ENCODE measurements around the gene NAA80.

Gene NAA80

GRCh38 chr3:50256978-50257890 is 42.0 kb downstream of the NAA80 start:
- in situ Hi-C loops (cut with MboI; ENCODE audit: low sequenced_read_pairs, unreplicated experiment), result no loop called here
- TF ChIP-seq CTCF (IDR thresholded peaks at IDR 0.05; ENCODE audit: borderline replicate concordance, control extremely low read depth, extremely low read depth, insufficient read depth, missing control alignments), result no peak
- no peak for DNase-seq (ENCODE audit: low spot score)

- no peak for DNase-seq (ENCODE audit: low spot score)
- in situ Hi-C loops (cut with MboI; ENCODE audit: low sequenced_read_pairs, unreplicated experiment), result no loop called here
These were observed 44.0 kb downstream of the NAA80 start for GRCh38 chr3:50255251-50255615.

DNA sequence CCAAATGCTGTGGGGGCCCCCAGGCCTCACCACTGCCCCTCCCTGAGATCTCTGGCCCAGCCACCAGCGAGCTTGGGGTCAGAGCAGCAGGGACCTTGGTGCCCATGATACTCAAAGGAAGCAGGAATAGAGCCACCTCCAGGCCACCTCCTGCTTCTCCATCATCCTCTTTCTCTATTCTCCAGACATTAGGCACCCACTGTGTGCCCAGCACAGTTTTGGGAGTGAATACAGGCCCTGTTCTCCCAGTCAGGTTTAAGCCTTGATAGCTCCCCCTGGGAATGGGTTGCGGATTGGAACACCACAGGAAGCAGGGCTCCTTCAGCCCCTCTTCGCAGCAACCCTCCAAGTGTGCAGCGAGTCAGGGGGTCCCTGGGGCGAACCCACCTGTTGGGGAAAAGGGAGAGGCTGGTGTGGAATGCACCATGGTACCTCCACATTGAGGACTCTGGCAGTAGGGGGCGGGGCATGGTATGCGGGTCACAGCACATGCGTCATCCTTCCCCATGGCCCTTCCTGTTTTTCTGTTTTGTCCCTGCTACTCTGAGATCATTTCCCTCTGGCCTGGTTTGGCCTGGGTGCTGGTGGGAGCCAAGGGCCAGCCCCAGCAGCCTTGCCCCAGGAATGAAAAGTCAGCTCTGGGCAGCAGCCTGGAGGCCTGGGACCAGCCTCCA is 44.5 kb downstream of the NAA80 start:
- TF ChIP-seq CTCF (IDR thresholded peaks at IDR 0.05; ENCODE audit: borderline replicate concordance, control extremely low read depth, extremely low read depth, insufficient read depth, missing control alignments), result no peak
- in situ Hi-C loops (cut with MboI; ENCODE audit: low sequenced_read_pairs, unreplicated experiment), result no loop called here
- DNase-seq (ENCODE audit: low spot score), result no peak

More at GRCh38 chr3:50255251-50255615, 44.0 kb downstream of the NAA80 start:
- TF ChIP-seq CTCF (IDR thresholded peaks at IDR 0.05; ENCODE audit: borderline replicate concordance, control extremely low read depth, extremely low read depth, insufficient read depth, missing control alignments), result no peak

GRCh38 chr3:50251220-50251619 is 48.0 kb downstream of the NAA80 start:
- in situ Hi-C loops (cut with MboI; ENCODE audit: low sequenced_read_pairs, unreplicated experiment), result no loop called here
- no peak for DNase-seq (ENCODE audit: low spot score)
- TF ChIP-seq CTCF (IDR thresholded peaks at IDR 0.05; ENCODE audit: borderline replicate concordance, control extremely low read depth, extremely low read depth, insufficient read depth, missing control alignments), result no peak

DNA sequence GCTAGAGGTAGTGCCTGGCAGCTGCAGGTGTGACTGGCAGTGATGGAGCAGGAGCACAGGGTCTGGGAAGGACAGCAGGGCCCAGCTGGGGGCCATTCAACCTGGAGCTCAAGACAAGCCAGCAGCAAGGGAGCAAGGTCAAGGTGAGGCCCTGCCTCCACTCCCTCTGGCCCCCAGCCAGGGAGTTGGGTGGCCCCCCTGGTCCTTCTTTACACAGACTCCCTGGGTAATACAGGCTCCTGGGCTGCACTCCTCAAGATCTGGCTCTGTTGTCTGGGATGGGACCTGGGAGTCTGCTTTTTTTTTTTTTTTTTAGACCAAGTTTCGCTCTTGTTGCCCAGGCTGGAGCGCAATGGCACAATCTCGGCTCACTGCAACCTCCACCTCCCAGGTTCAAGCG is 48.7 kb downstream of the NAA80 start:
- no peak for DNase-seq (ENCODE audit: low spot score)
- no peak for TF ChIP-seq CTCF (IDR thresholded peaks at IDR 0.05; ENCODE audit: borderline replicate concordance, control extremely low read depth, extremely low read depth, insufficient read depth, missing control alignments)
- in situ Hi-C loops (cut with MboI; ENCODE audit: low sequenced_read_pairs, unreplicated experiment), result no loop called here

DNA sequence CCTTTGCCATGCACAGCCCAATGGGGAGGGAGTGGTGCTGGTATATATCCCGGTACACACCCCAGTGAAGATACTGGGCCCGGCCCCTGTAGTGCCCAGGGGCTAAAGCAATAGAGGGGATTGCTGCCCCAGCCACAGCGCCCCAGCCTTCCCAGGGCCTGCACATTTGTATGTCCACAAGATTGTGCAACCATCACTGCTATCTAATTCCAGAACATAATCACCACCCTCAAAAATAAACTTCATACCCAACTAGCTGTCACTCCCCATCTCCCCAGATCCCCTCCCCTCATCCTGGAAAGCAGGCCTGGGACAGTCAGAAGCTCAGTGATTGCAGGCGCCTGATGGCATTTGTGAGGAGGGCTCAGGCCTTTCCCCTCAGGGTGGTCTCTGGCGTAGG is 49.7 kb downstream of the NAA80 start:
- DNase-seq (ENCODE audit: low spot score), result no peak
- no peak for TF ChIP-seq CTCF (IDR thresholded peaks at IDR 0.05; ENCODE audit: borderline replicate concordance, control extremely low read depth, extremely low read depth, insufficient read depth, missing control alignments)
- in situ Hi-C loops (cut with MboI; ENCODE audit: low sequenced_read_pairs, unreplicated experiment), result no loop called here

Measured in GM13976 (cell line).